ENCODE results near the gene ZNF385C. TPM values are rescaled to one million over a fixed set of nuclear protein-coding genes. Genes with fewer than 3 reads are reported as not detected.

The ZNF385C gene
- total RNA-seq, 4 donors from 2014 or later: 0.53 to 1.3 TPM; not detected in 2

DNA sequence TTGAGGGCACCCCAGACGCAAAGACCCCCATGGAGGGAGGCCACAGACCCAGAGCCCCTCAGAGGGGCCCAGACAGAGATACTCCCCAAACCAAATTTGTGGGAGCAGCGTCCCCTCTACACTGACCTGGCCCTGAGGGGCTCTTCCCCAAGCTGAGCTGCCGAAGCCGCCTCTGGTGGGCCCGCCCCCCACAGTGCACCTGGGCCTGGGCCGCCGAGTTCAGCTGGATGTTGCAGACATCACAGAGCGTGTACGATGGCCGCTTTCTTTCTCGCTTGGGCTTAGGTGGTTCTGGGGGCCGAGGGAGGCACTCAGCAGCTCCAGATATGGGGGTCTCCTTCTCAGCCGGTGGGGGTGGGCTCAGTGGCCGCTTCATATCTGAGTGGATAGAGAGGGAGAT is 35.6 kb downstream of the ZNF385C start:
- no peaks in the 10 kb centered on the region for H3K36me3 ChIP-seq
- H3K4me1 ChIP-seq: no peaks in the 10 kb centered on the region
- H3K4me3 ChIP-seq: no peak overlapping the region
- H3K27me3 ChIP-seq: no peaks in the 10 kb centered on the region
- TF ChIP-seq POLR2A (IDR thresholded peaks at IDR 0.05): no peak
- TF ChIP-seq, protein P1, sequence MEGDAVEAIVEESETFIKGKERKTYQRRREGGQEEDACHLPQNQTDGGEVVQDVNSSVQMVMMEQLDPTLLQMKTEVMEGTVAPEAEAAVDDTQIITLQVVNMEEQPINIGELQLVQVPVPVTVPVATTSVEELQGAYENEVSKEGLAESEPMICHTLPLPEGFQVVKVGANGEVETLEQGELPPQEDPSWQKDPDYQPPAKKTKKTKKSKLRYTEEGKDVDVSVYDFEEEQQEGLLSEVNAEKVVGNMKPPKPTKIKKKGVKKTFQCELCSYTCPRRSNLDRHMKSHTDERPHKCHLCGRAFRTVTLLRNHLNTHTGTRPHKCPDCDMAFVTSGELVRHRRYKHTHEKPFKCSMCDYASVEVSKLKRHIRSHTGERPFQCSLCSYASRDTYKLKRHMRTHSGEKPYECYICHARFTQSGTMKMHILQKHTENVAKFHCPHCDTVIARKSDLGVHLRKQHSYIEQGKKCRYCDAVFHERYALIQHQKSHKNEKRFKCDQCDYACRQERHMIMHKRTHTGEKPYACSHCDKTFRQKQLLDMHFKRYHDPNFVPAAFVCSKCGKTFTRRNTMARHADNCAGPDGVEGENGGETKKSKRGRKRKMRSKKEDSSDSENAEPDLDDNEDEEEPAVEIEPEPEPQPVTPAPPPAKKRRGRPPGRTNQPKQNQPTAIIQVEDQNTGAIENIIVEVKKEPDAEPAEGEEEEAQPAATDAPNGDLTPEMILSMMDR (IDR thresholded peaks at IDR 0.05): no peak
- H3K9me3 ChIP-seq: no peaks in the 10 kb centered on the region
- no peak overlapping the region for H3K27ac ChIP-seq
- no peak for DNase-seq

GRCh38 chr17:42061646-42062487 is 36.4 kb downstream of the ZNF385C start:
- Histone ChIP-seq H3K4me1 (no peaks in the 10 kb centered on the region), H3K36me3 (no peaks in the 10 kb centered on the region), H3K4me3 (no peak overlapping the region), H3K27ac (no peak overlapping the region), H3K27me3 (no peaks in the 10 kb centered on the region), H3K9me3 (no peaks in the 10 kb centered on the region)
- no peak for DNase-seq
- TF ChIP-seq POLR2A (IDR thresholded peaks at IDR 0.05): no peak
- TF ChIP-seq, protein P1 (IDR thresholded peaks at IDR 0.05): no peak

GRCh38 chr17:42060231-42060630 is 38.0 kb downstream of the ZNF385C start:
- no peaks in the 10 kb centered on the region for H3K4me1 ChIP-seq
- TF ChIP-seq, protein P1 (IDR thresholded peaks at IDR 0.05): no peak
- no peak for TF ChIP-seq POLR2A (IDR thresholded peaks at IDR 0.05)
- H3K4me3 ChIP-seq: no peak overlapping the region
- H3K27me3 ChIP-seq: no peaks in the 10 kb centered on the region
- H3K27ac ChIP-seq: no peak overlapping the region
- H3K36me3 ChIP-seq: no peaks in the 10 kb centered on the region
- peaks cover 0 to 5% (median 0%) of the 10 kb centered on the region in 4 donors for H3K9me3 ChIP-seq
- DNase-seq: no peak

GRCh38 chr17:42059815-42060214 is 38.5 kb downstream of the ZNF385C start:
- no peaks in the 10 kb centered on the region for H3K4me1 ChIP-seq
- no peak for TF ChIP-seq POLR2A (IDR thresholded peaks at IDR 0.05)
- TF ChIP-seq, protein P1 (IDR thresholded peaks at IDR 0.05): no peak
- no peak for DNase-seq
- peaks cover 0 to 5% (median 0%) of the 10 kb centered on the region in 4 donors for H3K9me3 ChIP-seq
- H3K27ac ChIP-seq: no peak overlapping the region
- no peak overlapping the region for H3K4me3 ChIP-seq
- H3K36me3 ChIP-seq: no peaks in the 10 kb centered on the region
- H3K27me3 ChIP-seq: no peaks in the 10 kb centered on the region

- no peaks in the 10 kb centered on the region for H3K36me3 ChIP-seq
- H3K4me1 ChIP-seq: no peaks in the 10 kb centered on the region
- no peak overlapping the region for H3K27ac ChIP-seq
- H3K4me3 ChIP-seq: no peak overlapping the region
- TF ChIP-seq, protein P1 (IDR thresholded peaks at IDR 0.05): no peak
- TF ChIP-seq POLR2A (IDR thresholded peaks at IDR 0.05): no peak
- no peaks in the 10 kb centered on the region for H3K27me3 ChIP-seq
- no peak for DNase-seq
- peaks cover 0 to 5% (median 0%) of the 10 kb centered on the region in 4 donors for H3K9me3 ChIP-seq
Observed at GRCh38 chr17:42058063-42058462, 40.2 kb downstream of the ZNF385C start.
